Activated naive CD4-positive, alpha-beta T cell treated with anti-CD3 and anti-CD28 coated beads, Interleukin-2, amount 10 ng/mL, durations not matched to agents 5 hours and 36 hours (primary cell): ENCODE measurements around the gene TNNI3K. TPM values are rescaled to one million over a fixed set of nuclear protein-coding genes. Genes with fewer than 3 reads are reported as not detected.

Source experiments
- total RNA-seq, 2 experiments: library from RNA; stranded (reverse); gene quantifications; one replicate each; pipeline ENCODE4 v1.2.3, GENCODE V29; 2021

TNNI3K gene, protein sequence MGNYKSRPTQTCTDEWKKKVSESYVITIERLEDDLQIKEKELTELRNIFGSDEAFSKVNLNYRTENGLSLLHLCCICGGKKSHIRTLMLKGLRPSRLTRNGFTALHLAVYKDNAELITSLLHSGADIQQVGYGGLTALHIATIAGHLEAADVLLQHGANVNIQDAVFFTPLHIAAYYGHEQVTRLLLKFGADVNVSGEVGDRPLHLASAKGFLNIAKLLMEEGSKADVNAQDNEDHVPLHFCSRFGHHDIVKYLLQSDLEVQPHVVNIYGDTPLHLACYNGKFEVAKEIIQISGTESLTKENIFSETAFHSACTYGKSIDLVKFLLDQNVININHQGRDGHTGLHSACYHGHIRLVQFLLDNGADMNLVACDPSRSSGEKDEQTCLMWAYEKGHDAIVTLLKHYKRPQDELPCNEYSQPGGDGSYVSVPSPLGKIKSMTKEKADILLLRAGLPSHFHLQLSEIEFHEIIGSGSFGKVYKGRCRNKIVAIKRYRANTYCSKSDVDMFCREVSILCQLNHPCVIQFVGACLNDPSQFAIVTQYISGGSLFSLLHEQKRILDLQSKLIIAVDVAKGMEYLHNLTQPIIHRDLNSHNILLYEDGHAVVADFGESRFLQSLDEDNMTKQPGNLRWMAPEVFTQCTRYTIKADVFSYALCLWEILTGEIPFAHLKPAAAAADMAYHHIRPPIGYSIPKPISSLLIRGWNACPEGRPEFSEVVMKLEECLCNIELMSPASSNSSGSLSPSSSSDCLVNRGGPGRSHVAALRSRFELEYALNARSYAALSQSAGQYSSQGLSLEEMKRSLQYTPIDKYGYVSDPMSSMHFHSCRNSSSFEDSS
- total RNA-seq, result not detected

DNA sequence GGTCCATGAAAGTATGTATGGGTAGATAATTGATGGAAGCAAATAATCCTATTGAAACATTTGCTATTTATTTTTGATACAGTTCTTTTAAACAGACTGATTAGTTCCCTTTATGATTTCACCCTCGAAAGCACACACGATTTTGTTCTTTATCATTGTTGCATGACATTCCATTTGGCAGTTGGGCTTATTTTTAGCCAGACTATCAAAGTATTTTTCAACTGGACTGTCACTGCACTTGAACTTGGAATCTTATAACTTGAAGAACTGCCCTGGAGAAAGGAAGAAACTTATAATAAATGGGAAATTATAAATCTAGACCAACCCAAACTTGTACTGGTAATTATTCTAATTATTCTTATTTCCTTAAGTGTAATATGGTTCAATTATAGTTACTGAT, at the start of gene TNNI3K:
Gene TNNI3K, plus strand, starts transcription at position 235 of the 400 bp plus-strand sequence. Its CDS starts 65 bp downstream, at position 300.

GRCh38 chr1:74197657-74198552, 37.3 kb upstream of the TNNI3K start, which contains the start of the genes FPGT and LRRIQ3:
Gene FPGT, plus strand, starts transcription at chr1:74198242. Its CDS starts 37 bp downstream, at chr1:74198279.
Gene LRRIQ3, minus strand, starts transcription at chr1:74198176. Its CDS starts 14,492 bp downstream, at chr1:74183684.

DNA sequence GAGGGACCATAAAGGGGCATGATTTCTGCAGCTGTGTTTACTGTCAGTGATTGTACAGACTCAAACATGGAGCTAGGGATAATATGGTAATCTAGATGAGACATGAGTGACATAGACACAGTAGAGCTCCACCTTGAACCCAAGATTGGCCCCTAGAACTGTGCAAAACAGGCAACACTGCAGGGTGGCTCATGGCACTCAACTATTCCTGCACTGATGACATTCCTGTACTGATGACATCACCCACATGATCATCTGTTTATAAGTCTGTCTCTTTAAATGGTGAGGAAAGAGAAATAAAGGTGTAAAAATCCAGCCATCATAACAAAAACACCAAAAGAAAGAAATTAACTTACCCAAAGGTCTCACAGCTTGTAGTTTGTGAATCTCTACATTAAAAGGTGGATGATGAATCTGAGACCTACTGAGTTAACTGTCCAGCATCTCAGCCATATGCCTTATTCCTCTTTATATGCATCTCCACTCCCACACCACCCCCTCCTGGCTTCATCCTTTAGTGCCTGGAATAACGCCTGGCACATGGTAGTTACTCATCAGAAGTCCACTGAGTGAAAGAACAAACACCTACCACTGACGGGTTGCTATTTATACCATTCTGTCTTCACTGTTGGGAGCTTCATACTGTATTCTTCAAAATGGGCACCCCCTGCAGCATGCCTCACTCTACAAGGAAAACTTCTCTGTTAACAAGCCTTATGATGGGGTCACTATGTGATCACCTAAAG, 277.2 kb downstream of the TNNI3K start, which contains the start of gene LRRC53:
Gene LRRC53, minus strand, starts transcription at position 442 of the 746 bp plus-strand sequence. CDS start 29,262 bp downstream, outside the sequence.

Other genes starting within 250 kb of the TNNI3K start
- under 1 TPM; 0.60 to 0.70 TPM for gene LRRIQ3, start 37.2 kb upstream of the TNNI3K start, total RNA-seq
- gene FPGT, start 37.1 kb upstream of the TNNI3K start, total RNA-seq, result 1 to 10 TPM; 6.9 to 8.4 TPM